HT1080 (cell line): ENCODE data around the gene NEU4. TPM values are rescaled to one million over a fixed set of nuclear protein-coding genes. Genes with fewer than 3 reads are reported as not detected.
A peak's percentile ranks its signal among the peaks of the same experiment; 100 is the strongest.

Source experiments
- DNase-seq: peaks from one replicate; pipeline ENCODE4 v3.0.0-alpha.2; 2015; ENCODE audit warnings: low read depth
- total RNA-seq: library from RNA; depleted of rRNA; stranded (reverse); fragments of >200 nt; shearing (Covaris generic); gene quantifications from 2 replicates; pipeline ENCODE4 v1.2.3, GENCODE V29; 2014

Gene NEU4
- total RNA-seq, 1 experiment from 2014 or later = not detected

DNA sequence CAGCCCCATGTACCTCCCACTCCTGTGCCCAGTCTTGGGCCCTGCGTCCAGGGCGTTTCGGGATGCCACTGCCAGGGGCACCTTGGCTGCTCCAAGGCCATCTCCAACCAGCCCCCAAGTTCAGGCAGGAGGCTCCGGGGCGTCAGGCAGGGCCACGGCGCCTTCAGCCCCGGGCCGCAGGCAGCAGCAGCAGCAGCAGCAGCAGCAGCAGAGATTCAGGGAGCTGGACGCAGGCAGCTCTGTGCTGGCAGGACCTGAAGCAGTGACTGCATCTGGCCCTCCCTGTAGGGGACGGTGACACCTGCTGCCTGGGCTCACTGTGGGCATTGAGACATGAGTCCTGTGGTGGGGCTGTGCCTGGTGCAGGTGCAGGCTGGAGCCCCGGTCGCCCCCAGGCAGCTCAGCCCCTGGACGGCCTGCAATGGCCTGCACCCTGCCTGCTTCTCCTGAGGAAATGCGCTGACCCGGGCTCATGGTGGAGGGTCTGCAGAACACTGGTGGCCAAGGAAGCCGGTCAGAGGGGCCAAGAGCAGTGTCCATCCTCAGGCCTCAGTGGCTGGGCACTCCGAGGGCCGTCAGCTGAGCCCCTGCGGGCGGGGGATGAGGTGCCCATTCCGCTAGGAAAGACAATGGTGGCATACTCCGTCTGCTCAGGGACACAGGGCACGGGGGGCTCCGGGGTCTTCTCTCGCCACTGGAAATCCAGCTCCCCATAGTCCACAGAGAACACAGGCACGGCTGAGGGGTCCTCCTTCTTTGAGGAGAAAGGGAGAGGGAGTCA lies 41.7 kb downstream of the NEU4 start:
- DNase-seq = no peak

DNA sequence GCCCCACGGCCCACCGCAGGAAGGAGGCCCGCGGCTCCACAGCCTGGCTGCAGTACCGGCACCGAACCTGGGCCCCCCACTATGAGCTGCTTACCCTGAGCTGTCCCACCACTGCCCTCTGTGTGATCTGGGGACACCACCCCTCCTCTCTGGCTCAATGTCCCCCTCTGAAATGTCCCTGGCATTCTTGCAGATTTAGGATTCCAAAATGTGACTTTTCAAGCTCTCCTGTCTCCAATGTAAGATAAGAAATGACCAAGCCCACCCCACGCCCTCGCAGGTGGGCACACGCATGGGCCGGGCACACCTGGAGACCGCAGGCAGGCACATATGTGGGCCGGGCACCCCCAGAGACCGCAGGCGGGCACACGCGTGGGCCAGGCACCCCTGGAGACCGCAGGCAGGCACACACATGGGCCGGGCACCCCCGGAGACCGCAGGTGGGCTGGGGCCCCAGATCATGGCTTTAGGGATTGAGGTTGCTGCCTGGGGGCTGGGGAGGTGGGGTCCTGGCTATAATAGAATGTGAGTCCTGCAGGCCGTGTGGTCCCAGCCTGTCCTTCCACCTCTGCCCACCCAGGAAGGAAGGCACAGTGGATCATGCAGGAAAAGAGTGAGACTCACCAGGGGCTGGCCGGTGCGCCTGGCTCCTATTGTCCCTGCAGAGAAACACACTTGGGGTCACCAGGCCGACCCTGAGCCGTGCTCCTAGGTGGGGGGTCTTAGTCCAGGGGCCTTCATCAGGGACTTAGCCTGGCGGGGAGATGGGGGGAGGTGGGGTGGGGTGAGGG lies 42.5 kb downstream of the NEU4 start:
- no peak for DNase-seq

DNA sequence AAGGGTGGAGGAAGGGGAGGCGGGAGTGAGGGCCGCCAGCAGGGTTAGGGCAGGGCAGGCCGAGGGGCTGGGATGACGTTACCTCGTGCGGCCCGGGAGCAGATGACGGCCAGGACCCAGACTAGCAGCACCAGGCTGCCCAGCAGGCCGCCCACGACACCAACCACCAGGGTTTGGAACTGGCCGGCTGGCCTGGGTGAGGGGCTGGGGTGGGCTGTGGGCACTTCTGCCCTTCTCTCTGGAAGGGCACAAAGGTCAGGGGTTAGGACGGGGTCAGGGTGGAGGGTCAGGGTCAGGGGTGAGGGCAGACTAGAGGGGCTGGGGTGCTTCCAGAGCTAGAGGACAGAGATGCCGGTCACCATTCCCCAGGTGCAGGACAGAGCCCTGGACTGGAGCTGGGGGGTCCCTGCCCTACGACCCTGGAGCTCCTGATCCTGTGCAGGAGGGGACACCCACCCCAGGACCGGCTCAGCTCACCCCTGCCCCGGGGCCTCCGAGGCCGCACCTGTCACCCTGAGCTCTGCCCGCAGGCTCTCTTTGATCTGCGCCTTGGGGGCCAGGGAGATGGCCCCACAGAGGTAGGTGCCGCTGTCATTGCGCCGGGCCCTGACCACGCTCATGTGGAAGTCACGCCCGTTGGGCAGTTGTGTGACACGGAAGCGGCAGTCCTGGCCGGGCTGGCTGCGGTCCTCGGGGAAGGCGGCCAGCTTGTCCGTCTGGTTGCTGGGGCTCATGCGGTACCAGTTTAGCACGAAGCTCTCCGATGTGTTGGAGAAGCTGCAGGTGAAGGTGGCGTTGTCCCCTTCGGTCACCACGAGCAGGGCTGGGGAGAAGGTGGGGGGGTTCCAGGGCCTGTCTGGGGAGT lies 43.4 kb downstream of the NEU4 start:
- DNase-seq = no peak

DNA sequence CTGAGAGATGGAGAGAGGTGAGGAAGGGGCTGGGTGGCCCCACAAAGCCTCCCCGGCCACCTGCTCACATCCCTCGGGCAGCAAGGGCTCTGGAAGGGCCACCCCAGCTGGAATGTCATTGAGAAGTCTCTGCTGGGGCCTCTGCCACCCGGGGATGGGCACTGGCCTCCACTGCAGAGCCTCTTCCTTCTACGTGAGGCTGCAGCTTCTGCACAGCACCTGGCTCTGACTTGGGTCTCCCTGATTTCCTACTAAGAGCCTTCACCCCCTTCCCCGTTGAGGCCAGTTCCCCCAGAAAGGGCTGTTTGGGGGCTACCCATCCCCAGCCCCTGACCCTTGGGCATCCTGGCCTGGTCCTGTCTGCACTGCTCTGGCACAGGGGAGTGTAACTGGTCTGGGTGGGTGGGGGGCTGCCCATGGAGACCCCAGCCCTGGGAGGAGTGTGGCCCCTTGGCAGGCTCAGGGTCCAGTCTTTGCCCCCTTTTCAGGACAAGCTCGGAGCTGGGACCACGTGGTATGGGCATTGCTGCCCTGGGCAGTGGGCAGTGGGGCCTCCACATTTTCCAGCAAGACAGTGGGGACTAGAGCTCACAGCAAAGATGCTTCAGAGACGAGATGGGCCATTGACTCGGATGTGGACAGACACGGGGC lies 44.1 kb downstream of the NEU4 start:
- no peak for DNase-seq

DNA sequence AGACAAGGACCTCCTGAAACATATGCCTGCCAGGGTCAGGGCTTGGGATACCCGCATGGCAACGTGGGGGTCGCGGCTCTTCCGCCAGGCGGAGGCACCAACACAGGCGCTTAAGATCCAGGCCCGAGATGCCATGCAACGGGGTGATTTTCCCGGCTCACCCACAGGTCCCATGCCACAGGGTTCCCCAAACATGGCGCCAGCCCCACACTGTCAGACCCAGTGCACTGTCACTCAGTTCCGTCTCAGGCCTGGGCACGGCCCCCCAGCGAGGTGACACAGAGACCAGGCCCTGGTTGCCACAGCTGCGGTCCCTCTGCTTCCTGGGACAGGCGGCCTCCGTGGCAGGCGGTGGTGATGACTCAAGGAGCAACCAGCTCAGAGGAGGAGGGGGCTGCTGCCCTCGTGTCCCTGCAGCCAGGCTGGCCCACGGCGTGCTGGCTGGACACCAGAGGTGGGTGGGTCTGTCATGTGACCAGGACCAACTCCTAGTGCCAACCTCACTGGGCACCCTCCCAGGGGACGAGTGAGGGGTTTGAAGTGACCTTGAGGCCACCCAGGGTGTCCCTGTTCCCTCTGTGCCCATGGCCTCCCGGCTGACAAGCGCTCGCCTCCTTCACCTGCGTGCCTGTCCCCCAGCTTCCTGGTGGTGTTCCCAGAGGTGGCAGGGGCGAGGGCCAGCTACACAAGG lies 44.8 kb downstream of the NEU4 start:
- peak; percentile 65 for DNase-seq

DNA sequence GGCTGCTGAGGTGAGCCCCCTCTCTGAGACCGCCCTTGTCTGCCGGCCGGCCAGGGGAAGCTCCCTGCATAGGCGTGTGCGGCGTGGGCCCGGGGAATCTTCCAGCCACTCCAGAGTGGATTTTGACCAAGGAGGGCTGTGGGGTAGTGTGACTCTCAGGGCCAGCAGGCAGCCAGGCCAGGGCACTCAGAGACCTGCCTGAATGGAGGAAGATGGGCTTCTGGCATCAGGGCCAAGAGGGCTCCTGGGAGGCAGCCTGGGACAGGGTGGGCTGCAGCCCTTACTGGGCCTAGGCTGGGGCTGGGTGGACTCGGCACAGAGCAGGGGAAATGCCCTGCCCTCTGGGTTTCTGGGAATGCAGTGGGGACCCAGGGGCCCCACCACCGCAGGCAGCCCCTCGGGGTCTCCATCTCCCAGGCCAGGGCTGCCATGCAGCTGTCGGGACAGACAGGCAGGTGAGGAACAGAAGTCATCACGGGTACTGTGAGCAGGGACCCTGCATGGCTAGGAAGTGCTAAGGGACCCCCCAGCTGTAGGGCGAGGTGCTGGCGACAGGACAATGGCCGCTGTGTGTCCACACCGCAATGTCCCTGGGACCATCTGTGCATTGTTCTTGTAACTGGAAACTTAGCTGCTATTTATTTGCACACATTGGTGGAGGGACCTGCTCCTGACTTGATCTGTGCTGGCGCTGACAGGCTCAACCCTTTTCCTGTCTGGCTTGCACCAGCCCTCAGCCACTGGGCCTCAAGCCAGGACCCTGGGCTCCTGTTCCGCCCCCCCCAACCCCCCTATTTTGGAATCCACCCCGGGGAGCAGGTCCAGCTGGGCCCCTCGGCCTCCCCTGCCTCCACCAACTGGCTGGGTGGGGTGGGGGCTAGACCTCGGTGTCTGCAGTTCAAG lies 45.6 kb downstream of the NEU4 start:
- DNase-seq = no peak

DNA sequence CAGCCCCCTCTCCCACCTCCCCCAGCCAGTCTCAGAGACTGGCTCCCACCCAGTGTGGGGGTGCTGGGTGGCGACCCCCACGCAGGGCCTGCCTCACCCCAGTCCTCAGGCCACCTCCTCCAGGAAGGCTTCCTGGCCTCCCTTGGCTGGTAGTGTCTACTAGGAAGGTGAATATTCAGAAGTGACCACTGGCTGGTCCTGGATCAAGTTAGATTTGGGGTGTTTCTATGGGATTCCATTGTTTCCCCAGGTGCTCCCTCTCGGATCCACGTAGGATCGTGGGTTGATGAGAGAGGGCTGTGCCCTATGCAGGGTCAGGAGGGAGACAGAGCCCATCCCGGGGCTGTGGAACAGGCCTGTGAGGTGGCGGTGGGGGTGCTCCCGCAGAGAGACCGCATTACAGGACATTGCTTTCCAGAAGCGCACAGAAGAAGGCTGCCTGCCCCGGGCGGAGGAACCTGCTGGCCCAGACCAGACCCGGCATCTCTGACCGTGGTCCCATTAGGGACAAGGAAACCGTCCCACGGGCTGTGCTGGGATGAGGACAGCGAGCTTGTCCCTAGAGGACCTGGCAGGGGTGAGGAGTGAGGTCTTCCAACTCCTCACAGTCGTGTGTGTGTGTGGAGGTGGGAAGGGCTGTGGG lies 46.4 kb downstream of the NEU4 start:
- no peak for DNase-seq

DNA sequence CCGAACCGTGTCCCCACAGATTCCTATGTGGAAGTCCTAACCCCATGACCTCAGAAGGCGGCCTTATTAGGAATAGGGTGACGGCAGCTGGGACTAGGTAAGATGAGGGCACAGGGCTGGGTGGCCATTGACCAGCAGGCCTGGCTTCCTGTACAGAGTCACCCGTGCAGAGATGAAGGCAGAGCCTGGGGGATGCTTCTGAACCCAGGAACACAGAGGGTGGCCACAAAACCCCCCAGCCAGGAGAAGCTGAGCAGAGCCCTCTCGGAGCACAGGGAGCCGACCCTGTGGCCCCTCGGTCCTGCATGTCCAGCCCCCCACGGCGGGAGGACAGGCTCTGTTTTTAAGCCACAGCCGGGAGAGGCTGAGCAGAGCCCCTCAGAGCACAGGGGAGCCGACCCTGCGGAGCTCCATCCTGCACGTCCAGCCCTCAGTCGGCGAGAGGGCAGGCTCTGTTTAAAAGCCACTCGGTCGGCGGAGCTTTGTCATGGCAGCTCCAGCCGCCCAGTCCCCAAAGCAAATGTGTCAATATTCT lies 47.0 kb downstream of the NEU4 start:
- no peak for DNase-seq

DNA sequence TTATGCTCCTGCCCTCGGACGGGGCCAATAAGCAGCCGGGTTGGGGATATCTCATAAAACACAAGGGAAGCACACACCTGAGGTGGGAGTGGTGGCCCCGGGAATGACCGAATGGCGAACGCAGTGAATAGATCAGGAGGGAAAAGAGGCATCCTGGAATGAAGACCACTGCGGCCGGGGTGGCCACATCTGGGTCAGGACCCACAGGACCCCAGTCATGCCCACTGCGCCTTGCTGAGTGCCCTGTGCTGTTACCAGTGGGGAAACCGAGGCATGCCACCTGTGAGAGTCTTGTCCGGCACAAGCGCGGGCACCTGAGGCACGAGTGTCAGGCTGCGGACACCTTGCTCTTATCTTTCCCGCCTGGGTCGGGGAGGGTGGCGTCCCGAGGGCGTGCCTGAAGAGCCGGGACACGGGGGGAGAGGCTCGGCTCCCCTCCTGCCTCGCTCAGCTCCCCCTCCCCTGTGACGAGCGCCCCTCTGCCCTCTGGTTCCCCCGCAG lies 48.1 kb downstream of the NEU4 start:
- DNase-seq = no peak

DNA sequence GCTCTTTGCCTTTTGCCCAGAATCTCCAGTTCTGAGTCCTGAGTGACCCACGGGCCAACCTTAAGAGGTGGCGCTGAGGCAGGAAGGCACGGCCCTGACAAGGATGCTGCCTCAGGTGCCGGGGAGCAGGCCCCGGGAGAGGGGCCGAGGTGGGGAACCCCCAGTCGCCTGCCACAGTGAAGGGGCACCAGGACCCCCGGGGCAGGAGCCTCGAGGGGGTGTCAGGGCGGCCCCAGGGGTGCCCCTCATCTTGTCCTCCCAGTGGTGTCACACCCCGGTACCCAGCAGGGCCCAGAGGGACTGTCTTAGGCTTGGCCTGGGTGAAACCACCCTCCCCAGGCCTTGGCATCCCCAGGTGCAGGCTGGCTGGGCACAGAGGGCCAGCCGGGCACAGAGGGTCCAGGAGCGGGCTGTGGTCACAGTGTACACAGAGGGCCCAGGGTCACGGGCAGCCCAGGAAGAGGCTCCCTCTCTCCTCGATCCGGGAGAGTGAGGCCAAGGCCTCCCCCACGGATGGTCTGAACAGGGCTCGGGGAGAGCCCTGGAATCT lies 48.7 kb downstream of the NEU4 start:
- no peak for DNase-seq

DNA sequence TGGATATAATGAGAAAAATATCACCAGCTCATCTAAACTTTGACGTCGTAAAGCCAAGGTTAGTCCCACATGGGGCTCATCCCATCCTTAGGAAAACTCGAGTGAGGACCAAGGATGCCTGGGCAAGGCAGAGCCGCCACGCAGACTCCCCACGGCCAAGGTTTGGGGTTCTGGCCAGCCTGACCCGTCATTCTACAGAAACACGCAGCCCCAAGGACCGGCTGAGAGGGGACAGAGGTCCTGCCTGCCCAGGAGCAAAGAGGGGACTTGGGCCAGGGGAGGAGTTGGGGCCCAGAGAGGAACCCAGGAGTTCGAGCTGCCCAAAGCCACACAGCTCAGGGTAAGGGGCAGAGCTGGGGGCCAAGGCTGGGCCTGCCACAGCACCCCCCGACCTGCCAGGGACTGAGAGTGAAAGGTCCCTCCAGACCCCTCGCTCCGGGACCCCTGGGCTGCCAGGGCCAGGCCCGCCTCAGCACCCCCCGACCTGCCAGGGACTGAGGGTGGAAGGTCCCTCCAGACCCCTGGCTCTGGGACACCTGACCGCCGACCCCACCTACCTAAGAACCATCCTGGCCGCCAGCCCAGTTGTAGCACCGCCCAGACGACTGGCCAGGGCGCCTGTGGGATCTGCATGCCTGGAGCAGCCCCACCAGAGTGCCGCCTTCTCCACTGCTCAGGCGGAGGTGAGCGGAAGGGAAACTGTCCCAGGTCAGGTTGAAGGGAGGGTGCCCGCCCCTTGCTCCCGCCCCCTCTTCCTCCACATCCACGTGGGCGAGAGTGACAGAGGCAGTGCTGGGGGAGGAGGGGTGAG lies 49.4 kb downstream of the NEU4 start, which contains the start of gene PDCD1:
Gene PDCD1, minus strand, starts transcription at position 689 of the 811 bp plus-strand sequence. Its CDS starts 56 bp downstream, at position 633.
- no peak for DNase-seq

DNA sequence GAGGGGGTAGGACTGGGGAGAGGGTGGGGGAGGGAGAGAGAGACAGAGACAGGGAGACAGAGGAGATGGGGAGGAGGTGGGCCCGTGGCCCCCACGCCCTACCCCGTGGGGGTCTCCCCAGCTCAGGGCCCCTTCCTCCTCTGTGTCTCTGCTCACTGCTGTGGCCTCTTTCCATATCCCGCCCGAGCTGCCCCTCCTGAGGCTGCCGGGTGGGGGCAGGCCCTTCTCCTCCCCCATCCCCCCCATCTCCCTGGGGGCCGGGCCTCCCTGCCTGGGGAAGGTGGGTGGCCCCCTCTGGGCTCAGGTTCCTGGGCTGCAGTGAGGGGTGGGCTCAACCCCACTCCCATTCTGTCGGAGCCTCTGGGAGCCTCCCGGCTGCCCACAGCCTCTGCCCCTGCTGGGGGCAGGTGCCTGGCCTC lies 50.0 kb downstream of the NEU4 start:
- no peak for DNase-seq

DNA sequence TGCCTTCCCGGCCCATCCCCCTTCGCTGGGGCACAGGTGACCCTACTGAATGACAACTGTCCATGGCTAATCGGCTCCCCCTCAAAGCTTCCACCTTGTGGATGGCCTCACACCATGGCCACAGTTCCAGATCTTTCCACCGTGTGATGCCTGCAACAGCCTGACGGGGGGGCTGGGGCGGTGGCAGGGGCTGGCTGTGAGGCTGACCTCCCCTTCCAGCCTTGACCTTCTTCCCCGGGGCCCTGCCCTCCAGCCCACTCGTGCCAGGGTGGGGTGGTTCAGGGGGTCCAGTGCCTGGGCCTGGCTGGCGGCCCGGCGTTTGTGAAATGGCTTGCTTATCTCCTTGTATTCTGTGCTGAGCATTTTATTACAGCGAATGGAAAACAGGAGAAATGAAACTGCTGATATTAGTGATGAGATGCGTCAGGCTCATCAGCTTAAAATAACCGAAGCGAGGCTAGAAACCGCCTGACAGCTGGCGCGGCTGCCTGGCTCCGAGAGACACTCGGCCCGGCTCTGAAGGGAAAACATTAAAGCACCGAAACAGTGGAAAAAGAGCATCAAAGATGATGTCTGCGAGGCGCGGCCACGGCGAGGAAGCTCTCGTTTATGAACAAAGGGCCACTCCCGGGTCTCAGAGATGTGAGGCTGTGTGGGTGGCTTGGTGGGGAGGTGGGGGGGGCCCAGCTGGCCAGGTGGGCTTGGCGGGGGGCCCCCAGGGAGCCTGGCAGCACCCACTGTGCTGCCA lies 50.6 kb downstream of the NEU4 start:
- DNase-seq = no peak

DNA sequence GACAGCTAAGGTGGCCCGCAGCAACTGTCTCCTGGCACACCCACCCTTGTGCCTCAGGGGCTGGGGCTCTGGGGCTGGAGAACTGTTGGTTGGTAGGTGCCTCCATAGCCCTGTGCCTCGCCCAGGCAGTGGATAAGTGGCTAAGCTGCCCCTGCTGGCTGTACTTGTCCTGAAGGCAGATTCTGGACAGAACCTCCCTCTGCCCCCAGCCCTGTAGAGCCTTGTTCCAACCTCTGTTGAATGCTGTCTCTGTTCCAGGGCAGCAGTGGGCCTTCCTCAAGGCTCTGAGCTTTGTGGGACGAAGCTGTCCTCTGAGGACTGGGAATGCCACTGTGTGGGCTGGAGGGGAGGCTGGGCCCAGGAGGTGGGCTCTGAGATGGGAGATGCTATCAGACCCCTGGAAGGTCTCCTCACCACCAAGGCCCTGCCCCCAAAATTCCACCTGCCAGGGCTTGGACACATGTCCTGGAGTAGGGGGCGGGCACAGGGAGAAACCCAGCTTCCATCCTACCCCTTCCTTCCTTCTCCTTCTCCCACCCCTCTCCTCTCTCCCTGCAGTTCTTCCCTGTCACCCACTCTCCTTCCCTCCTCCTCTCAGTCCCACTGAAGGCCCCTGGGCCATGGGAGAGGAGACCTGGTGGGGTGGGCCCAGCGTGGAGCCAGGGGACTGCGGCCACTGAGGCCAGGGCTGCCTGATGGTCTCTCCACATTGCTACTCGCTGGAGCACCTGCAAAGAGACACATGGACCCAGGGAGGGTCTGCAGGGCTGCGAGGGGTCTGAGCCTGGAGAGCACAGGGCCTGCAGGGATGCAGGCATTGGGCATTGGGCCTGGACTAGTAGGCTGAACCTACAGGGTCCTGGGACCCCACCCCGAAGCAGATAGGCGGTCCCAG lies 51.4 kb downstream of the NEU4 start:
- no peak for DNase-seq

DNA sequence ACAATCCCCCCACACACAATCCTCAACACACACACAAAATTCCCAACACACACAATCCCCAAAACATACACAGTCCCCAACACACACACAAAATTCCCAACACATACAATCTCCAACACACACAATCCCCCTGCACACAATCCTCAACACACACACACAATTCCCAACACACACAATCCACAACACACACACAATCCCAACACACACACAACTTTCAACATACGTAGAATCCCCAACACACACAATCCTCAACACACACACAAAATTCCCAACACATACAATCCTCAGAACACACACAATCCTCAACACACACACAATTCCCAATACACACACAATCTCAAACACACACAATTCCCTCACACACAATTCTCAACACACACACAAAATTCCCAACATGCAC lies 52.3 kb downstream of the NEU4 start:
- DNase-seq = no peak

DNA sequence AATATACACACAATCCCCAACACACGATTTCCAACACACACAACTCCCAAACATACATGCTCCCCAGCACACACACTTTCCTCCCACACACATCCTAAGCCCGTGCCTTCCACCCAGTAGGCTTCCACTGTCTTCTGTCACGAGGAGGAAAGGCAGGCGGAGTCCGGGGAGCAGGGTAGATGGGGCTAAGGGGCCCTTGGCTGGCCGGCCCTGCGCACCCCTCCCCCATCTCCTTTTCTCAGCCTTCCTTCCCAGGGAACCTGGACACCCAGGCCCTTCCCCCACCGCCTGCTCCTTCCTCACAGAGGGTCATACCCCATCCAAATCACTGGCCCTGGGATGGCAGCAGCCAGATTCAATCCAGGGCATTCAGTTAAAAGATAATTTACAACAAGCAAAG lies 53.1 kb downstream of the NEU4 start:
- DNase-seq = no peak
